Pancreas (tissue), 10 donors: ENCODE measurements around the gene PPIL6. TPM values are rescaled to one million over a fixed set of nuclear protein-coding genes. Genes with fewer than 3 reads are reported as not detected.

Experiments used
- ATAC-seq, 4 donors: fragments of 200-7000 bp; cut with Tn5 transposase; one replicate each; pipeline versions ENCODE4 v1.8.0 to v1.9.1; 2020; ENCODE audit warnings: mild to moderate bottlenecking in 4 of 4, moderate library complexity in 4 of 4
- DNase-seq, 6 donors: peaks; one replicate each; pipeline ENCODE4 v3.0.0-alpha.2; 2020
- FAIRE-seq: peaks from 2 replicates; lab custom pipeline; 2012; peaks lifted over from hg19 to GRCh38; lab: Jason Lieb, UNC
- H3K27ac ChIP-seq, 4 donors: fragments of 200-600 bp; sonication (generic); 1 replicate in 3 of 4; 2 replicates in 1 of 4; pipeline versions ENCODE4 v1.5.0 to v1.8.0; 2020
- H3K27me3 ChIP-seq, 4 donors: fragments of 200-600 bp; one replicate each; pipeline ENCODE4 v1.8.0; 2021
- H3K36me3 ChIP-seq, 3 donors: fragments of 200-600 bp; sonication (generic) in 1 of 3; one replicate each; pipeline versions ENCODE4 v1.5.0 to v1.8.0; 2020 to 2021
- H3K4me1 ChIP-seq, 3 donors: fragments of 200-600 bp; one replicate each; pipeline ENCODE4 v1.8.0; 2021
- H3K4me3 ChIP-seq, 4 donors: fragments of 200-600 bp; sonication (generic) in 2 of 4; one replicate each; pipeline versions ENCODE4 v1.5.0 to v1.8.0; 2020 to 2021
- H3K9me3 ChIP-seq, 4 donors: fragments of 200-600 bp; one replicate each; pipeline ENCODE4 v1.8.0; 2021
- CTCF ChIP-seq, 4 donors: fragments of 200-600 bp; sonication (generic) in 3 of 4; IDR thresholded peaks; one replicate each; pipeline versions ENCODE4 v1.5.0 to v1.8.0; 2021; ENCODE audit warnings: antibody characterized with exemption in 4 of 4
- WGBS, 2 donors: extraction: QIAGEN DNeasy Blood & Tissue Kit; methylation state at CpG; one replicate each; pipeline ENCODE4 v1.1.7; 2013; 5-methylcytosine and 5-hydroxymethylcytosine counted together
- intact Hi-C, 3 donors: fragments of 100-400 bp; cut with DNase I; formaldehyde crosslinking; loops; one replicate each; pipeline versions ENCODE4 v1.11.1 to v1.14.2; 2022
- polyA plus RNA-seq, 2 donors: library from polyadenylated mRNA; stranded (reverse); fragments of 200-250 nt; gene quantifications; one replicate each; pipeline ENCODE4 v1.2.3, GENCODE V29; 2013
- total RNA-seq, 6 donors: library from RNA; stranded (reverse); fragmentation: NEBNext Ultra II Directional in 4 of 6; extraction: Animal tissue kit (Norgen Biotek cat#: 25700) in 4 of 6; gene quantifications; one replicate each; pipeline versions ENCODE4 v1.2.1 to v1.2.4, GENCODE V29; 2021 to 2023
- donor health status: healthy with polysubstance abuse.
- donor health status: DM: no; HTN: no; CAD: no; lungs with moderate emphysema.
- donor health status: DM: no; HTN: no; CAD: no.
- donor health status: control.
- donor health status: control.
- donor health status: Bipolar disorder and iron deficiency.
- donor health status: DM: yes; HTN: yes; CAD: no.
- donor health status: DM: no; HTN: no; CAD: no.
- donor health status: DM: no; HTN: no; CAD: no.
- donor health status: DM: yes; HTN: yes; CAD: no.

PPIL6 gene
- total and polyA plus RNA-seq, 8 donors = 1.1 to 3.4 (median 2.0) TPM

- Histone ChIP-seq H3K4me1 (peaks cover 4 to 33% (median 5%) of the 10 kb centered on the region in 3 donors), H3K27me3 (no peaks in the 10 kb centered on the region), H3K27ac (no peak overlapping the region), H3K9me3 (no peaks in the 10 kb centered on the region), H3K4me3 (no peak overlapping the region), H3K36me3 (peaks cover 0 to 26% (median 3%) of the 10 kb centered on the region in 3 donors)
- 48 to 57% methylated on average over 2 of the region's 2 CpGs for WGBS, 2 donors
- no peak for TF ChIP-seq CTCF (IDR thresholded peaks at IDR 0.05)
- intact Hi-C loops = no loop called here
- DNase-seq = no peak
- FAIRE-seq = no peak
- peak in 3 of 4 donors; percentile 48 to 80 (median 76) for ATAC-seq
Observed at GRCh38 chr6:109475625-109476024, 35.2 kb upstream of the PPIL6 start.

- H3K4me1 ChIP-seq = peaks cover under 1 to 27% (median 4%) of the 10 kb centered on the region in 3 donors
- ATAC-seq = no peak
- FAIRE-seq = no peak
- H3K27me3 ChIP-seq = no peaks in the 10 kb centered on the region
- H3K4me3 ChIP-seq = no peak overlapping the region
- no peak overlapping the region for H3K27ac ChIP-seq
- no peak for TF ChIP-seq CTCF (IDR thresholded peaks at IDR 0.05)
- no peak for DNase-seq
- H3K36me3 ChIP-seq = peaks cover 0 to 32% (median 3%) of the 10 kb centered on the region in 3 donors
- 76 to 85% methylated on average over 4 of the region's 4 CpGs for WGBS, 2 donors
- intact Hi-C loops = no loop called here
- no peaks in the 10 kb centered on the region for H3K9me3 ChIP-seq
Observed at GRCh38 chr6:109474995-109475394, 34.6 kb upstream of the PPIL6 start.

GRCh38 chr6:109473120-109473519 lies 32.7 kb upstream of the PPIL6 start:
- peaks cover 0 to 33% (median 3%) of the 10 kb centered on the region in 3 donors for H3K36me3 ChIP-seq
- H3K4me3 ChIP-seq = no peak overlapping the region
- H3K27ac ChIP-seq = no peak overlapping the region
- no peak for TF ChIP-seq CTCF (IDR thresholded peaks at IDR 0.05)
- ATAC-seq (no peak), FAIRE-seq (no peak), DNase-seq (no peak)
- peaks cover 0 to 11% (median 0%) of the 10 kb centered on the region in 3 donors for H3K4me1 ChIP-seq
- intact Hi-C loops = no loop called here
- H3K27me3 ChIP-seq = no peaks in the 10 kb centered on the region
- WGBS, 2 donors = 92% methylated on average over 3 of the region's 3 CpGs
- no peaks in the 10 kb centered on the region for H3K9me3 ChIP-seq

- no peaks in the 10 kb centered on the region for H3K9me3 ChIP-seq
- DNase-seq (no peak), ATAC-seq (no peak), FAIRE-seq (no peak)
- TF ChIP-seq CTCF (IDR thresholded peaks at IDR 0.05) = no peak
- WGBS, 2 donors = 96 to 98% methylated on average over 9 of the region's 9 CpGs
- intact Hi-C loops = no loop called here
- no peak overlapping the region for H3K27ac ChIP-seq
- peaks cover 0 to 33% (median 4%) of the 10 kb centered on the region in 3 donors for H3K36me3 ChIP-seq
- peaks cover 0 to 6% (median 0%) of the 10 kb centered on the region in 3 donors for H3K4me1 ChIP-seq
- no peaks in the 10 kb centered on the region for H3K27me3 ChIP-seq
- no peak overlapping the region for H3K4me3 ChIP-seq
Observed at GRCh38 chr6:109472132-109472995, 31.9 kb upstream of the PPIL6 start.
